SK-N-SH treated with all-trans-retinoic acid at 6 μM for 48 hours (cell line): ENCODE data around the gene PCDHGA1.

Experiments
- ARNTL ChIP-seq: fragments of 450-650 bp; formaldehyde crosslinking; IDR thresholded peaks from 2 replicates; pipeline ENCODE4 v1.5.0; 2020; ENCODE audit warnings: low read depth, mild to moderate bottlenecking, moderate library complexity, borderline replicate concordance
- CREB5 ChIP-seq: fragments of 250-450 bp; sonication (Bioruptor Pico); IDR thresholded peaks from 2 replicates; pipeline ENCODE4 v1.5.1; 2020; ENCODE audit warnings: low read depth, mild to moderate bottlenecking, moderate library complexity
- ISL1 ChIP-seq: fragments of 250-450 bp; sonication (Bioruptor Pico); IDR thresholded peaks from 2 replicates; pipeline ENCODE4 v2.1.2; 2022; ENCODE audit warnings: mild to moderate bottlenecking, moderate library complexity
- PPARA ChIP-seq: fragments of 250-450 bp; sonication (Bioruptor Pico); IDR thresholded peaks from 2 replicates; pipeline ENCODE4 v1.5.0; 2020; ENCODE audit warnings: mild to moderate bottlenecking, borderline replicate concordance
- SNAI2 ChIP-seq: fragments of 250-450 bp; sonication (Bioruptor Pico); IDR thresholded peaks from 2 replicates; pipeline ENCODE4 v1.5.0; 2020; ENCODE audit warnings: mild to moderate bottlenecking, moderate library complexity
- TOX ChIP-seq: fragments of 250-450 bp; sonication (Bioruptor Pico); IDR thresholded peaks from 2 replicates; pipeline ENCODE4 v1.8.0; 2021; ENCODE audit warnings: mild to moderate bottlenecking, moderate library complexity, borderline replicate concordance
- ZFP30 ChIP-seq: fragments of 450-650 bp; formaldehyde crosslinking; IDR thresholded peaks from 2 replicates; pipeline ENCODE4 v1.5.0; 2022; ENCODE audit warnings: mild to moderate bottlenecking, moderate library complexity
- TF ChIP-seq, protein P1 (sequence below): fragments of 250-450 bp; sonication (Bioruptor Pico); IDR thresholded peaks from 2 replicates; pipeline ENCODE4 v1.8.0; 2020; ENCODE audit warnings: mild to moderate bottlenecking, moderate library complexity, borderline replicate concordance
- TF ChIP-seq, protein P2 (sequence below): fragments of 250-450 bp; sonication (Bioruptor Pico); IDR thresholded peaks from 2 replicates; pipeline ENCODE4 v1.5.0; 2020; ENCODE audit warnings: mild to moderate bottlenecking, moderate library complexity

- TF ChIP-seq ARNTL (CRISPR knock-in tag), result no peak
- TF ChIP-seq, protein P1, sequence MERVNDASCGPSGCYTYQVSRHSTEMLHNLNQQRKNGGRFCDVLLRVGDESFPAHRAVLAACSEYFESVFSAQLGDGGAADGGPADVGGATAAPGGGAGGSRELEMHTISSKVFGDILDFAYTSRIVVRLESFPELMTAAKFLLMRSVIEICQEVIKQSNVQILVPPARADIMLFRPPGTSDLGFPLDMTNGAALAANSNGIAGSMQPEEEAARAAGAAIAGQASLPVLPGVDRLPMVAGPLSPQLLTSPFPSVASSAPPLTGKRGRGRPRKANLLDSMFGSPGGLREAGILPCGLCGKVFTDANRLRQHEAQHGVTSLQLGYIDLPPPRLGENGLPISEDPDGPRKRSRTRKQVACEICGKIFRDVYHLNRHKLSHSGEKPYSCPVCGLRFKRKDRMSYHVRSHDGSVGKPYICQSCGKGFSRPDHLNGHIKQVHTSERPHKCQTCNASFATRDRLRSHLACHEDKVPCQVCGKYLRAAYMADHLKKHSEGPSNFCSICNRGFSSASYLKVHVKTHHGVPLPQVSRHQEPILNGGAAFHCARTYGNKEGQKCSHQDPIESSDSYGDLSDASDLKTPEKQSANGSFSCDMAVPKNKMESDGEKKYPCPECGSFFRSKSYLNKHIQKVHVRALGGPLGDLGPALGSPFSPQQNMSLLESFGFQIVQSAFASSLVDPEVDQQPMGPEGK, result no peak
- TF ChIP-seq ZFP30 (CRISPR knock-in tag), result no peak
- TF ChIP-seq, protein P2, sequence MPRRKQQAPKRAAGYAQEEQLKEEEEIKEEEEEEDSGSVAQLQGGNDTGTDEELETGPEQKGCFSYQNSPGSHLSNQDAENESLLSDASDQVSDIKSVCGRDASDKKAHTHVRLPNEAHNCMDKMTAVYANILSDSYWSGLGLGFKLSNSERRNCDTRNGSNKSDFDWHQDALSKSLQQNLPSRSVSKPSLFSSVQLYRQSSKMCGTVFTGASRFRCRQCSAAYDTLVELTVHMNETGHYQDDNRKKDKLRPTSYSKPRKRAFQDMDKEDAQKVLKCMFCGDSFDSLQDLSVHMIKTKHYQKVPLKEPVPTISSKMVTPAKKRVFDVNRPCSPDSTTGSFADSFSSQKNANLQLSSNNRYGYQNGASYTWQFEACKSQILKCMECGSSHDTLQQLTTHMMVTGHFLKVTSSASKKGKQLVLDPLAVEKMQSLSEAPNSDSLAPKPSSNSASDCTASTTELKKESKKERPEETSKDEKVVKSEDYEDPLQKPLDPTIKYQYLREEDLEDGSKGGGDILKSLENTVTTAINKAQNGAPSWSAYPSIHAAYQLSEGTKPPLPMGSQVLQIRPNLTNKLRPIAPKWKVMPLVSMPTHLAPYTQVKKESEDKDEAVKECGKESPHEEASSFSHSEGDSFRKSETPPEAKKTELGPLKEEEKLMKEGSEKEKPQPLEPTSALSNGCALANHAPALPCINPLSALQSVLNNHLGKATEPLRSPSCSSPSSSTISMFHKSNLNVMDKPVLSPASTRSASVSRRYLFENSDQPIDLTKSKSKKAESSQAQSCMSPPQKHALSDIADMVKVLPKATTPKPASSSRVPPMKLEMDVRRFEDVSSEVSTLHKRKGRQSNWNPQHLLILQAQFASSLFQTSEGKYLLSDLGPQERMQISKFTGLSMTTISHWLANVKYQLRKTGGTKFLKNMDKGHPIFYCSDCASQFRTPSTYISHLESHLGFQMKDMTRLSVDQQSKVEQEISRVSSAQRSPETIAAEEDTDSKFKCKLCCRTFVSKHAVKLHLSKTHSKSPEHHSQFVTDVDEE (CRISPR knock-in tag), result no peak
- no peak for TF ChIP-seq ISL1 (CRISPR knock-in tag)
- no peak for TF ChIP-seq PPARA (CRISPR knock-in tag)
- no peak for TF ChIP-seq TOX (CRISPR knock-in tag)
- TF ChIP-seq SNAI2, result no peak
- TF ChIP-seq CREB5 (CRISPR knock-in tag), result no peak
Observed at GRCh38 chr5:141306630-141307029, 23.7 kb upstream of the PCDHGA1 start.
